Loucy (cell line): Measurements from ENCODE around the gene TAF3.

Experiments
- H2AFZ ChIP-seq: fragments of 200-600 bp; sonication (generic); 2 replicates; pipeline ENCODE4 v1.6.0; 2016; ENCODE audit warnings: antibody characterized with exemption, mild to moderate bottlenecking, low read length, moderate library complexity
- H3F3A ChIP-seq: fragments of 200-600 bp; 2 replicates; pipeline ENCODE4 v1.6.0; 2016; ENCODE audit warnings: antibody characterized with exemption, low read depth, mild to moderate bottlenecking
- H3K27me3 ChIP-seq: fragments of 200-600 bp; sonication (generic); 2 replicates; pipeline ENCODE4 v1.6.1; 2014; ENCODE audit warnings: low read length, mild to moderate bottlenecking; ENCODE audit not compliant: insufficient read depth, poor library complexity, severe bottlenecking
- H3K36me3 ChIP-seq: fragments of 200-600 bp; sonication (generic); 2 replicates; pipeline ENCODE4 v1.6.1; 2016; ENCODE audit warnings: low read length; ENCODE audit not compliant: insufficient read depth
- H3K4me1 ChIP-seq: fragments of 200-600 bp; sonication (generic); 2 replicates; pipeline ENCODE4 v1.5.1; 2014; ENCODE audit warnings: low read length, mild to moderate bottlenecking; ENCODE audit not compliant: insufficient read depth, poor library complexity, severe bottlenecking
- H3K4me2 ChIP-seq: fragments of 200-600 bp; sonication (generic); 2 replicates; pipeline ENCODE4 v1.6.0; 2014; ENCODE audit warnings: antibody characterized with exemption, low read length, low read depth, mild to moderate bottlenecking; ENCODE audit not compliant: poor library complexity, severe bottlenecking
- H3K4me3 ChIP-seq: fragments of 200-600 bp; sonication (generic); 2 replicates; pipeline ENCODE4 v1.5.1; 2014; ENCODE audit warnings: low read length, mild to moderate bottlenecking, mixed read lengths; ENCODE audit not compliant: poor library complexity, severe bottlenecking
- H3K79me2 ChIP-seq: fragments of 200-600 bp; sonication (generic); 2 replicates; pipeline ENCODE4 v1.6.1; 2014; ENCODE audit warnings: low read length; ENCODE audit not compliant: insufficient read depth
- H3K9ac ChIP-seq: fragments of 200-600 bp; sonication (generic); 2 replicates; pipeline ENCODE4 v1.6.0; 2014; ENCODE audit warnings: mild to moderate bottlenecking, low read depth, low read length, moderate library complexity; ENCODE audit not compliant: poor library complexity, severe bottlenecking
- H3K9me2 ChIP-seq: fragments of 200-600 bp; sonication (generic); replicated peaks from 2 replicates; pipeline ENCODE4 v1.6.1; 2016; ENCODE audit warnings: low read depth, low read length, mixed read lengths
- H3K9me3 ChIP-seq: fragments of 200-600 bp; sonication (generic); 2 replicates; pipeline ENCODE4 v1.6.1; 2014; ENCODE audit warnings: mild to moderate bottlenecking, antibody characterized with exemption, low read length, low read depth; ENCODE audit not compliant: insufficient read depth
- H4K20me1 ChIP-seq: fragments of 200-600 bp; sonication (generic); 2 replicates; pipeline ENCODE4 v1.6.0; 2014; ENCODE audit warnings: antibody characterized with exemption, low read length, mild to moderate bottlenecking; ENCODE audit not compliant: insufficient read depth, poor library complexity, severe bottlenecking
- CTCF ChIP-seq: fragments of 200-600 bp; sonication (generic); conservative IDR thresholded peaks from 2 replicates; pipeline ENCODE4 v1.5.1; 2014; ENCODE audit warnings: mild to moderate bottlenecking, antibody characterized with exemption, low read length
- EZH2phosphoT487 ChIP-seq: fragments of 200-600 bp; IDR thresholded peaks from 2 replicates; pipeline ENCODE4 v1.6.1; 2018; ENCODE audit warnings: antibody characterized with exemption, mild to moderate bottlenecking, moderate library complexity, borderline replicate concordance

The TAF3 gene

GRCh38 chr10:7933757-7934156 lies 115.5 kb downstream of the TAF3 start:
- Histone ChIP-seq H2AFZ (no peak overlapping the region), H3K4me3 (no peak overlapping the region), H3K9me2 (no peaks in the 10 kb centered on the region), H3K4me1 (peaks cover 3% of the 10 kb centered on the region), H3K27me3 (no peaks in the 10 kb centered on the region), H3K36me3 (peaks cover 4% of the 10 kb centered on the region; the same call in 1 of the 2 replicates), H3K9ac (no peak overlapping the region), H3K9me3 (no peaks in the 10 kb centered on the region), H4K20me1 (no peaks in the 10 kb centered on the region), H3K4me2 (no peak overlapping the region), H3F3A (no peaks in the 10 kb centered on the region), H3K79me2 (peaks cover 6% of the 10 kb centered on the region; the same call in 1 of the 2 replicates)
- TF ChIP-seq CTCF (no peak), EZH2phosphoT487 (no peak)

DNA sequence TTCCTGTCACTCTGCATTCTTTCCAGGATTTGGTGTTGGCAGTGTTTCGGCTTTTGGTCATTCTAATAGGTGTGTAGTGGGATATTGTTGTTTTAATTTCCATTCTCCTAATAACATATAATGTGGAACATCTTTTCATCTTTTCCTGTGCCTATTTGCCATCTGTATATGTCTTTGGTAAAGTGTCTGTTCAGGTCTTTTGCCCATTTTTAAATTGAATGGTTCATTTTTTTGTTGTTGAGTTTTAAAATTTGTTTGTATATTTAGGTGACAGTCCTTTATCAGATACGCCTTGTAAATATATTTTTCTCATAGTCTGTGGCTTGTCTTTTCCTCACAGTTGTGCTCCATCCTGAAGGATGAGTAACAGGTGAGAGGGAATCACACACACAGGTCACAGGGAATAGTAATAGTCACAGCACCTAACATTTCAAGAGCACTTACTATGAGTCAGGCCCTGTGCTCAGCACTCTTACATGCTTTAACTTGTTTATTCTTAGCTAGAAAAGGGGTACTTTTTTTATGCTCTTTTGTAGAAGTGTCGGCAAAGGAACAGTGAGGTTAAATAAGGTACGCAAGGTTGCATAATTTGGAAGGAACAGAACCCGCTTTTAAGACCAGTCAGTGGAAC lies 119.1 kb downstream of the TAF3 start:
- no peaks in the 10 kb centered on the region for H3F3A ChIP-seq
- TF ChIP-seq CTCF = no peak
- no peak for TF ChIP-seq EZH2phosphoT487
- H4K20me1 ChIP-seq = no peaks in the 10 kb centered on the region
- H3K4me3 ChIP-seq = no peak overlapping the region
- no peaks in the 10 kb centered on the region for H3K9me3 ChIP-seq
- H3K79me2 ChIP-seq = peaks cover 6% of the 10 kb centered on the region; the same call in 1 of the 2 replicates
- H2AFZ ChIP-seq = no peak overlapping the region
- H3K9ac ChIP-seq = no peak overlapping the region
- H3K36me3 ChIP-seq = peaks cover 4% of the 10 kb centered on the region; the same call in 1 of the 2 replicates
- no peaks in the 10 kb centered on the region for H3K27me3 ChIP-seq
- H3K4me2 ChIP-seq = no peak overlapping the region
- peaks cover 3% of the 10 kb centered on the region for H3K4me1 ChIP-seq
- no peaks in the 10 kb centered on the region for H3K9me2 ChIP-seq

DNA sequence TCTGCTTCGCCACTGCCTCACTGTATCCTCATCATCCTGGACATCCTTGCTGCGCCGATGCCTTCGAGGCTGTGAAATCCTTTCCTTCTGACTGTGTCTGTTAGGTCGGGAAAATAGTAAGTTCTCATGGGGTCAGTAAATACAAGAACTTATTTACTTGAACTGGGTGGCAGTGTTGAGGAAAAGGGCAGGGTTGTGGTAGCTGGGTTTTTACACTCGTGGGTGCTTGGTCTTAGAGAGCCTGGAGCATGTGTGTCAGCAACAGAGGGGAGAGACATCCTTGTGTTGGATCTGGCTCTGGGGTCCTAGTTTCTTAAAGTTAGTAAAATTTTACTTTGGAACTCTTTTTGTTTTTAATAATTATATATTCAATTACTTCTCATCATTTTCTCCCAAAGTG lies 123.3 kb downstream of the TAF3 start:
- Histone ChIP-seq H3K9me3 (no peaks in the 10 kb centered on the region), H3K79me2 (peaks cover 6% of the 10 kb centered on the region; the same call in 1 of the 2 replicates), H3K4me3 (no peak overlapping the region), H3K27me3 (no peaks in the 10 kb centered on the region), H3K36me3 (peaks cover 4% of the 10 kb centered on the region; the same call in 1 of the 2 replicates), H3K9ac (no peak overlapping the region), H2AFZ (no peak overlapping the region), H3K4me2 (no peak overlapping the region), H3F3A (no peaks in the 10 kb centered on the region), H3K4me1 (no peaks in the 10 kb centered on the region), H4K20me1 (no peaks in the 10 kb centered on the region), H3K9me2 (no peaks in the 10 kb centered on the region)
- no peak for TF ChIP-seq CTCF
- TF ChIP-seq EZH2phosphoT487 = no peak
